Measurements from ENCODE around the gene FBXL7.

DNA sequence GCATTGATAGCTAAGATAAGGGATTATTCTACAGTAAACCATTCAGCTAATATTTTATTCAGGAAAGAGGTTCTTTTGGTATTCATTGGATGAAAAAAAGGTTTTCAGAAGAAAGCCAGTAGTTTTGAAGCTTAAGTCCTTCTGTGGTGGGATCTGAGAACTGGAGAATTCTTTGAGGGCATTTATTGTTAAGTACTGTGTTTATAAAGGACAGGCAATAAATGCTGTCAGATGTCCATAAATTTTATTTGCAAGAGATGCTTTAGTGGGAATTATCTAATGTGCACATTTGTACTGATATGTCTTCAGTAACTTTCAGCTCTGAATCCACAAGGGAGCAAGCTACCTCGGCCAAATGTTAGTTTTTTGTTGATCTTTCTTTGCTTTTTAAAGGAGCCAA is 358.3 kb downstream of the FBXL7 start:
- TF ChIP-seq, protein P1, sequence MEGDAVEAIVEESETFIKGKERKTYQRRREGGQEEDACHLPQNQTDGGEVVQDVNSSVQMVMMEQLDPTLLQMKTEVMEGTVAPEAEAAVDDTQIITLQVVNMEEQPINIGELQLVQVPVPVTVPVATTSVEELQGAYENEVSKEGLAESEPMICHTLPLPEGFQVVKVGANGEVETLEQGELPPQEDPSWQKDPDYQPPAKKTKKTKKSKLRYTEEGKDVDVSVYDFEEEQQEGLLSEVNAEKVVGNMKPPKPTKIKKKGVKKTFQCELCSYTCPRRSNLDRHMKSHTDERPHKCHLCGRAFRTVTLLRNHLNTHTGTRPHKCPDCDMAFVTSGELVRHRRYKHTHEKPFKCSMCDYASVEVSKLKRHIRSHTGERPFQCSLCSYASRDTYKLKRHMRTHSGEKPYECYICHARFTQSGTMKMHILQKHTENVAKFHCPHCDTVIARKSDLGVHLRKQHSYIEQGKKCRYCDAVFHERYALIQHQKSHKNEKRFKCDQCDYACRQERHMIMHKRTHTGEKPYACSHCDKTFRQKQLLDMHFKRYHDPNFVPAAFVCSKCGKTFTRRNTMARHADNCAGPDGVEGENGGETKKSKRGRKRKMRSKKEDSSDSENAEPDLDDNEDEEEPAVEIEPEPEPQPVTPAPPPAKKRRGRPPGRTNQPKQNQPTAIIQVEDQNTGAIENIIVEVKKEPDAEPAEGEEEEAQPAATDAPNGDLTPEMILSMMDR (conservative IDR thresholded peaks at IDR 0.05; ENCODE audit: low read depth in 2 of 2), result no peak
- TF ChIP-seq JUNB (IDR thresholded peaks at IDR 0.05; ENCODE audit: unreplicated experiment) (no peak), ZNF114 (CRISPR knock-in tag; IDR thresholded peaks at IDR 0.05) (no peak), EZH2 (IDR thresholded peaks at IDR 0.05; ENCODE audit: low read depth, unreplicated experiment) (no peak)
